CD4-positive, alpha-beta T cell (primary cell): Measurements from ENCODE around the gene KIF26B. TPM values are rescaled to one million over a fixed set of nuclear protein-coding genes. Genes with fewer than 3 reads are reported as not detected.

ENCODE experiments used
- ATAC-seq: fragments of 200-7000 bp; cut with Tn5 transposase; one replicate; pipeline ENCODE4 v1.10.0; 2022; ENCODE audit warnings: mild to moderate bottlenecking; ENCODE audit not compliant: poor library complexity
- CTCF ChIA-PET: fragments of 350-600 bp; sonication (Branson Sonifier 250); formaldehyde crosslinking; loops from one replicate; lab custom pipeline; 2021; ENCODE audit warnings: antibody characterized with exemption, inconsistent platforms; lab: Charles Lee
- POLR2A ChIA-PET: fragments of 350-600 bp; sonication (Branson Sonifier 250); formaldehyde crosslinking; loops from one replicate; lab custom pipeline; 2021; ENCODE audit warnings: antibody characterized with exemption, inconsistent platforms; lab: Charles Lee
- DNase-seq, 14 experiments: peaks; one replicate each; pipeline ENCODE4 v3.0.0-alpha.2; 2013 to 2020; ENCODE audit warnings: mixed read lengths in 2 of 14
- H3K27ac ChIP-seq, 2 donors: one replicate each; pipeline versions ENCODE4 v1.5.1 to v1.7.0; 2013; ENCODE audit warnings: low read length in 2 of 2, low read depth in 1 of 2, mild to moderate bottlenecking in 1 of 2
- H3K27me3 ChIP-seq, 2 experiments: 1 replicate in 1 of 2; 2 replicates in 1 of 2; pipeline versions ENCODE4 v1.6.1 to v1.7.0; 2013; ENCODE audit warnings: low read length in 2 of 2, control low read depth in 1 of 2, mild to moderate bottlenecking in 1 of 2, moderate library complexity in 1 of 2; ENCODE audit not compliant: insufficient read depth in 2 of 2, control insufficient read depth in 1 of 2
- H3K36me3 ChIP-seq: one replicate; pipeline ENCODE4 v1.6.1; 2013; ENCODE audit warnings: low read length, control low read depth; ENCODE audit not compliant: insufficient read depth
- H3K4me1 ChIP-seq: one replicate; pipeline ENCODE4 v1.6.1; 2013; ENCODE audit warnings: low read length, control low read depth; ENCODE audit not compliant: insufficient read depth
- H3K4me3 ChIP-seq: one replicate; pipeline ENCODE4 v1.5.1; 2013; ENCODE audit warnings: mild to moderate bottlenecking, low read length, moderate library complexity
- H3K9me3 ChIP-seq, 2 experiments: 1 replicate in 1 of 2; 2 replicates in 1 of 2; pipeline versions ENCODE4 v1.6.1 to v1.7.0; 2013; ENCODE audit warnings: low read length in 2 of 2, mild to moderate bottlenecking in 2 of 2, control low read depth in 1 of 2, moderate library complexity in 1 of 2; ENCODE audit not compliant: control insufficient read depth in 1 of 2, insufficient read depth in 1 of 2
- H3K27ac Mint-ChIP-seq: one replicate; pipeline ENCODE4 v1.8.0; 2020; ENCODE audit warnings: mixed read lengths
- H3K27me3 Mint-ChIP-seq: one replicate; pipeline ENCODE4 v1.8.0; 2021; ENCODE audit warnings: mixed read lengths
- H3K36me3 Mint-ChIP-seq: one replicate; pipeline ENCODE4 v1.8.0; 2021; ENCODE audit warnings: low read depth, mixed read lengths
- H3K4me1 Mint-ChIP-seq: one replicate; pipeline ENCODE4 v1.8.0; 2021; ENCODE audit warnings: low read depth, mixed read lengths
- H3K4me3 Mint-ChIP-seq: one replicate; pipeline ENCODE4 v1.8.0; 2020; ENCODE audit warnings: mild to moderate bottlenecking, mixed read lengths
- H3K9me3 Mint-ChIP-seq: one replicate; pipeline ENCODE4 v1.8.0; 2020; ENCODE audit warnings: mixed read lengths
- intact Hi-C, 2 experiments: fragments of 100-400 bp; cut with DNase I in 1 of 2; cut with micrococcal nuclease in 1 of 2; formaldehyde crosslinking; loops; one replicate each; pipeline versions ENCODE4 v1.15.1 to v1.9.0; 2023 to 2025; cut with DNase I, micrococcal nuclease
- total RNA-seq, 174 experiments: library from RNA in 2 of 174; stranded (reverse) in 2 of 174; gene quantifications; one replicate each; pipeline ENCODE4 v1.2.3 and lab custom pipeline; 2021 to 2026
- TF ChIP-seq, protein P1 (sequence below): fragments of 200-600 bp; IDR thresholded peaks from one replicate; pipeline ENCODE4 v1.8.0; 2022; ENCODE audit warnings: antibody characterized with exemption, mild to moderate bottlenecking

The KIF26B gene
- total RNA-seq, 2 experiments from 2014 or later = 0.03 TPM; not detected in 1

DNA sequence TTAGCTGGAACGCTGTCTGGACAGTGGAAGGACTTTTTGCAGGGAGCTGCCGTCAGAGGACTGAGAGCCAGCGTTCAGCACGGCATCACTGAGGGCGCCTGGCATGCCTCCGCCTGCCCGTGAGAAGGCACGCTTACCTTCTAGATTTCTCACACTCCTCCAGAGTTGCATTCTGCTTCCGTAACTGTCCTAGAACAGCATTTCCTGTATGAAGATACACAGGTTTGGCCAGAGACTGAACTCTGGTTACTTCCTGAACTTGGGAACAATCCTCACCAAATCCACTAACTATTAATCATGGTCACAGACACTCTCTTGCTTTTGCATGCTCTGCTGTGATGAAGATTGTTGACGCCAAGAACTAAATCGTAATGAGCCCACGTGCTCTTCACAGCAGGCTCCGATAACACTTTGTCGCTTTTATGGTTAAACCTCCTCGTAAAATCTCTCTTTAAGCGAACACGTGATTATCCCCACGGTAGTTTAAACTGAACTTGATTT is 93.5 kb downstream of the KIF26B start:
- intact Hi-C loops = loop anchor here in 1 of 2 experiments (10.0 kb wide), 1 partner anchor 57 kb away; no protein-coding TSS in a partner anchor
- ChIA-PET CTCF (no interaction called here), POLR2A (no interaction called here)
- TF ChIP-seq, protein P1, sequence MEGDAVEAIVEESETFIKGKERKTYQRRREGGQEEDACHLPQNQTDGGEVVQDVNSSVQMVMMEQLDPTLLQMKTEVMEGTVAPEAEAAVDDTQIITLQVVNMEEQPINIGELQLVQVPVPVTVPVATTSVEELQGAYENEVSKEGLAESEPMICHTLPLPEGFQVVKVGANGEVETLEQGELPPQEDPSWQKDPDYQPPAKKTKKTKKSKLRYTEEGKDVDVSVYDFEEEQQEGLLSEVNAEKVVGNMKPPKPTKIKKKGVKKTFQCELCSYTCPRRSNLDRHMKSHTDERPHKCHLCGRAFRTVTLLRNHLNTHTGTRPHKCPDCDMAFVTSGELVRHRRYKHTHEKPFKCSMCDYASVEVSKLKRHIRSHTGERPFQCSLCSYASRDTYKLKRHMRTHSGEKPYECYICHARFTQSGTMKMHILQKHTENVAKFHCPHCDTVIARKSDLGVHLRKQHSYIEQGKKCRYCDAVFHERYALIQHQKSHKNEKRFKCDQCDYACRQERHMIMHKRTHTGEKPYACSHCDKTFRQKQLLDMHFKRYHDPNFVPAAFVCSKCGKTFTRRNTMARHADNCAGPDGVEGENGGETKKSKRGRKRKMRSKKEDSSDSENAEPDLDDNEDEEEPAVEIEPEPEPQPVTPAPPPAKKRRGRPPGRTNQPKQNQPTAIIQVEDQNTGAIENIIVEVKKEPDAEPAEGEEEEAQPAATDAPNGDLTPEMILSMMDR = no peak
- Mint-ChIP-seq H3K27ac (no peak overlapping the region), H3K4me3 (no peak overlapping the region), H3K4me1 (no peaks in the 10 kb centered on the region), H3K27me3 (no peaks in the 10 kb centered on the region), H3K36me3 (no peaks in the 10 kb centered on the region), H3K9me3 (peaks cover 9% of the 10 kb centered on the region)
- DNase-seq = no peak
- no peak for ATAC-seq
- Histone ChIP-seq H3K27me3 (no peaks in the 10 kb centered on the region), H3K27ac (no peak overlapping the region), H3K4me1 (no peaks in the 10 kb centered on the region), H3K4me3 (no peak overlapping the region), H3K9me3 (no peaks in the 10 kb centered on the region), H3K36me3 (no peaks in the 10 kb centered on the region)

- TF ChIP-seq, protein P1 = no peak
- H3K4me3 ChIP-seq = no peak overlapping the region
- H3K27ac ChIP-seq = no peak overlapping the region
- H3K9me3 ChIP-seq = peaks cover 0 to 13% of the 10 kb centered on the region in 2 experiments
- no peak overlapping the region for H3K27ac Mint-ChIP-seq
- ATAC-seq = no peak
- H3K4me1 ChIP-seq = no peaks in the 10 kb centered on the region
- peaks cover 6% of the 10 kb centered on the region for H3K9me3 Mint-ChIP-seq
- H3K4me1 Mint-ChIP-seq = no peaks in the 10 kb centered on the region
- no peak for DNase-seq
- POLR2A ChIA-PET = no interaction called here
- H3K36me3 Mint-ChIP-seq = no peaks in the 10 kb centered on the region
- H3K36me3 ChIP-seq = no peaks in the 10 kb centered on the region
- intact Hi-C loops = no loop called here
- no peak overlapping the region for H3K4me3 Mint-ChIP-seq
- no peaks in the 10 kb centered on the region for H3K27me3 Mint-ChIP-seq
- CTCF ChIA-PET = no interaction called here
- peaks cover 0 to 6% of the 10 kb centered on the region in 2 experiments for H3K27me3 ChIP-seq
These were observed 101.0 kb downstream of the KIF26B start for GRCh38 chr1:245255783-245256182.

DNA sequence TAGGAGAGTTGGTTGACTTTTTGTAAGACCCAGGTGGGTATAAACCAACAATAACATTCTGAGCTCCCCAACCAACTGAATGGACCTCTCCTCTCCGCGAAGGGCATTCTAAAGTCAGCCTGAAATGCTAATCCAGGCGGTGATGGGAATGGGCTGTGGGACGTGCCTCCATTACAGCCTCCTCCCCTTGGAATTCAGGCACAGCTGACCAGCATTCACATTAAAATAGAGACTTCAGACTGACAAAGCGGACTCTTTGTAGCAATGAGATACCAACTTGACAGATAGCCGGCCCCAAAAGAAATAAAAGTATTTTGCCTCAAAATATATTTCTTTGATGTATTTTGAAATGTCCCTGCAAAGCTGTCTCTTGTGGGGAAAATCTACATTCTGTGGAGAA is 101.7 kb downstream of the KIF26B start:
- H3K4me3 ChIP-seq = no peak overlapping the region
- CTCF ChIA-PET = no interaction called here
- Mint-ChIP-seq H3K4me3 (no peak overlapping the region), H3K4me1 (no peaks in the 10 kb centered on the region), H3K36me3 (no peaks in the 10 kb centered on the region), H3K27ac (no peak overlapping the region), H3K9me3 (peaks cover 6% of the 10 kb centered on the region), H3K27me3 (no peaks in the 10 kb centered on the region)
- ATAC-seq = no peak
- no peaks in the 10 kb centered on the region for H3K36me3 ChIP-seq
- H3K4me1 ChIP-seq = no peaks in the 10 kb centered on the region
- no peak overlapping the region for H3K27ac ChIP-seq
- intact Hi-C loops = no loop called here
- H3K27me3 ChIP-seq = peaks cover 0 to 6% of the 10 kb centered on the region in 2 experiments
- no peak for DNase-seq
- TF ChIP-seq, protein P1 = no peak
- POLR2A ChIA-PET = no interaction called here
- H3K9me3 ChIP-seq = peaks cover 0 to 13% of the 10 kb centered on the region in 2 experiments
